ENCODE results near the gene MYDGF. TPM values are rescaled to one million over a fixed set of nuclear protein-coding genes. Genes with fewer than 3 reads are reported as not detected.

MYDGF gene
- total RNA-seq, 3 donors from 2014 or later, result 129 to 150 (median 134) TPM

- Mint-ChIP-seq H3K4me3 (no peak overlapping the region), H3K36me3 (ENCODE audit: insufficient read depth) (peaks cover 8% of the 10 kb centered on the region), H3K27me3 (ENCODE audit: low read depth) (no peaks in the 10 kb centered on the region), H3K9me3 (no peaks in the 10 kb centered on the region), H3K4me1 (ENCODE audit: low read depth) (peaks cover 9% of the 10 kb centered on the region)
- no peak for DNase-seq
- ATAC-seq, result no peak
Observed at GRCh38 chr19:4673726-4674125, 3.6 kb upstream of the MYDGF start.

GRCh38 chr19:4673216-4673615 lies 3.1 kb upstream of the MYDGF start:
- no peak for ATAC-seq
- H3K4me3 Mint-ChIP-seq, result no peak overlapping the region
- H3K4me1 Mint-ChIP-seq (ENCODE audit: low read depth), result peaks cover 13% of the 10 kb centered on the region
- H3K36me3 Mint-ChIP-seq (ENCODE audit: insufficient read depth), result peaks cover 10% of the 10 kb centered on the region
- no peaks in the 10 kb centered on the region for H3K27me3 Mint-ChIP-seq (ENCODE audit: low read depth)
- DNase-seq, result no peak
- no peaks in the 10 kb centered on the region for H3K9me3 Mint-ChIP-seq

GRCh38 chr19:4671185-4671851 lies 1.2 kb upstream of the MYDGF start:
- no peaks in the 10 kb centered on the region for H3K27me3 Mint-ChIP-seq (ENCODE audit: low read depth)
- H3K4me3 Mint-ChIP-seq, result peak overlapping the region; percentile 63
- peaks cover 7% of the 10 kb centered on the region for H3K36me3 Mint-ChIP-seq (ENCODE audit: insufficient read depth)
- ATAC-seq, result no peak
- H3K9me3 Mint-ChIP-seq, result no peaks in the 10 kb centered on the region
- DNase-seq, result no peak
- peaks cover 17% of the 10 kb centered on the region for H3K4me1 Mint-ChIP-seq (ENCODE audit: low read depth)

GRCh38 chr19:4664642-4665041 lies 5.5 kb downstream of the MYDGF start:
- H3K4me3 Mint-ChIP-seq, result no peak overlapping the region
- DNase-seq, result no peak
- peaks cover 17% of the 10 kb centered on the region for H3K4me1 Mint-ChIP-seq (ENCODE audit: low read depth)
- H3K27me3 Mint-ChIP-seq (ENCODE audit: low read depth), result no peaks in the 10 kb centered on the region
- no peaks in the 10 kb centered on the region for H3K9me3 Mint-ChIP-seq
- H3K36me3 Mint-ChIP-seq (ENCODE audit: insufficient read depth), result peaks cover 17% of the 10 kb centered on the region
- ATAC-seq, result no peak

GRCh38 chr19:4662812-4663211 lies 7.3 kb downstream of the MYDGF start:
- no peak overlapping the region for H3K4me3 Mint-ChIP-seq
- H3K9me3 Mint-ChIP-seq, result no peaks in the 10 kb centered on the region
- H3K27me3 Mint-ChIP-seq (ENCODE audit: low read depth), result no peaks in the 10 kb centered on the region
- no peak for DNase-seq
- peaks cover 2% of the 10 kb centered on the region for H3K4me1 Mint-ChIP-seq (ENCODE audit: low read depth)
- peaks cover 17% of the 10 kb centered on the region for H3K36me3 Mint-ChIP-seq (ENCODE audit: insufficient read depth)
- ATAC-seq, result no peak

- Mint-ChIP-seq H3K4me3 (no peak overlapping the region), H3K9me3 (no peaks in the 10 kb centered on the region), H3K27me3 (ENCODE audit: low read depth) (no peaks in the 10 kb centered on the region), H3K4me1 (ENCODE audit: low read depth) (no peaks in the 10 kb centered on the region), H3K36me3 (ENCODE audit: insufficient read depth) (peaks cover 17% of the 10 kb centered on the region)
- ATAC-seq, result no peak
- DNase-seq, result no peak
Observed at GRCh38 chr19:4662020-4662695, 8.0 kb downstream of the MYDGF start.

GRCh38 chr19:4660993-4661392 lies 9.1 kb downstream of the MYDGF start:
- ATAC-seq (no peak), DNase-seq (no peak)
- H3K4me3 Mint-ChIP-seq, result no peak overlapping the region
- no peaks in the 10 kb centered on the region for H3K27me3 Mint-ChIP-seq (ENCODE audit: low read depth)
- peaks cover 17% of the 10 kb centered on the region for H3K36me3 Mint-ChIP-seq (ENCODE audit: insufficient read depth)
- H3K9me3 Mint-ChIP-seq, result no peaks in the 10 kb centered on the region
- H3K4me1 Mint-ChIP-seq (ENCODE audit: low read depth), result no peaks in the 10 kb centered on the region

- Mint-ChIP-seq H3K27me3 (ENCODE audit: low read depth) (no peaks in the 10 kb centered on the region), H3K9me3 (no peaks in the 10 kb centered on the region), H3K36me3 (ENCODE audit: insufficient read depth) (peaks cover 17% of the 10 kb centered on the region), H3K4me3 (no peak overlapping the region), H3K4me1 (ENCODE audit: low read depth) (no peaks in the 10 kb centered on the region)
- DNase-seq (no peak), ATAC-seq (peak in 1 of 2 donors; percentile 28)
Observed at GRCh38 chr19:4660181-4660791, 9.9 kb downstream of the MYDGF start.

GRCh38 chr19:4657835-4658234 lies 12.3 kb downstream of the MYDGF start:
- Mint-ChIP-seq H3K27me3 (ENCODE audit: low read depth) (no peaks in the 10 kb centered on the region), H3K4me3 (no peak overlapping the region), H3K4me1 (ENCODE audit: low read depth) (no peaks in the 10 kb centered on the region), H3K36me3 (ENCODE audit: insufficient read depth) (peaks cover 27% of the 10 kb centered on the region), H3K9me3 (no peaks in the 10 kb centered on the region)
- no peak for ATAC-seq
- no peak for DNase-seq

- ATAC-seq (no peak), DNase-seq (no peak)
- Mint-ChIP-seq H3K27me3 (ENCODE audit: low read depth) (no peaks in the 10 kb centered on the region), H3K4me1 (ENCODE audit: low read depth) (no peaks in the 10 kb centered on the region), H3K9me3 (no peaks in the 10 kb centered on the region), H3K4me3 (no peak overlapping the region), H3K36me3 (ENCODE audit: insufficient read depth) (peaks cover 25% of the 10 kb centered on the region)
Observed at GRCh38 chr19:4657262-4657661, 12.9 kb downstream of the MYDGF start.

- DNase-seq (no peak), ATAC-seq (no peak)
- H3K27me3 Mint-ChIP-seq (ENCODE audit: low read depth), result no peaks in the 10 kb centered on the region
- no peaks in the 10 kb centered on the region for H3K4me1 Mint-ChIP-seq (ENCODE audit: low read depth)
- H3K4me3 Mint-ChIP-seq, result no peak overlapping the region
- H3K36me3 Mint-ChIP-seq (ENCODE audit: insufficient read depth), result peaks cover 19% of the 10 kb centered on the region
- no peaks in the 10 kb centered on the region for H3K9me3 Mint-ChIP-seq
Observed at GRCh38 chr19:4656102-4656501, 14.0 kb downstream of the MYDGF start.

- no peak overlapping the region for H3K4me3 Mint-ChIP-seq
- peaks cover 16% of the 10 kb centered on the region for H3K36me3 Mint-ChIP-seq (ENCODE audit: insufficient read depth)
- no peaks in the 10 kb centered on the region for H3K27me3 Mint-ChIP-seq (ENCODE audit: low read depth)
- no peak for DNase-seq
- ATAC-seq, result no peak
- no peaks in the 10 kb centered on the region for H3K9me3 Mint-ChIP-seq
- no peaks in the 10 kb centered on the region for H3K4me1 Mint-ChIP-seq (ENCODE audit: low read depth)
Observed at GRCh38 chr19:4654437-4655361, 15.4 kb downstream of the MYDGF start.

GRCh38 chr19:4653793-4654436 lies 16.2 kb downstream of the MYDGF start:
- Mint-ChIP-seq H3K36me3 (ENCODE audit: insufficient read depth) (peaks cover 11% of the 10 kb centered on the region), H3K4me1 (ENCODE audit: low read depth) (no peaks in the 10 kb centered on the region), H3K27me3 (ENCODE audit: low read depth) (no peaks in the 10 kb centered on the region), H3K4me3 (no peak overlapping the region), H3K9me3 (no peaks in the 10 kb centered on the region)
- DNase-seq, result no peak
- ATAC-seq, result no peak

- no peaks in the 10 kb centered on the region for H3K4me1 Mint-ChIP-seq (ENCODE audit: low read depth)
- peaks cover 10% of the 10 kb centered on the region for H3K36me3 Mint-ChIP-seq (ENCODE audit: insufficient read depth)
- no peak overlapping the region for H3K4me3 Mint-ChIP-seq
- ATAC-seq, result no peak
- no peaks in the 10 kb centered on the region for H3K27me3 Mint-ChIP-seq (ENCODE audit: low read depth)
- H3K9me3 Mint-ChIP-seq, result no peaks in the 10 kb centered on the region
- no peak for DNase-seq
Observed at GRCh38 chr19:4652075-4652474, 18.1 kb downstream of the MYDGF start.
